GM12878 (cell line): ENCODE results near the gene BCL2. TPM values are rescaled to one million over a fixed set of nuclear protein-coding genes. Genes with fewer than 3 reads are reported as not detected.

Experiments
- ATAC-seq: fragments of 200-7000 bp; cut with Tn5 transposase; 3 replicates; pipeline ENCODE4 v1.9.1; 2020; ENCODE audit warnings: mild to moderate bottlenecking, moderate library complexity
- BruUV-seq: library from RNA; stranded (reverse); fragments of 400-500 nt; replicated peaks from 2 replicates; lab custom pipeline; 2021; lab: Mats Ljungman, UMichigan
- CTCF ChIA-PET: fragments of 300-600 bp; sonication (Branson Sonifier 250); formaldehyde crosslinking; extraction: SDS; loops from one replicate; lab custom pipeline; 2021; ENCODE audit warnings: inconsistent platforms; lab: Yijun Ruan, JAX
- POLR2A ChIA-PET: fragments of 350-600 bp; formaldehyde crosslinking; extraction: SDS; loops from one replicate; lab custom pipeline; 2021; ENCODE audit warnings: inconsistent platforms; lab: Charles Lee
- RAD21 ChIA-PET: fragments of 300-600 bp; sonication (Branson Sonifier 250); formaldehyde crosslinking; loops from one replicate; lab custom pipeline; 2023; ENCODE audit warnings: antibody characterized with exemption; ENCODE audit not compliant: unreplicated experiment; lab: Charles Lee
- SMC1A ChIA-PET: fragments of 300-600 bp; sonication (Branson Sonifier 250); formaldehyde crosslinking; loops from one replicate; lab custom pipeline; 2023; ENCODE audit not compliant: unreplicated experiment, uncharacterized antibody; lab: Charles Lee
- DNase-seq: peaks from one replicate; pipeline ENCODE4 v3.0.0-alpha.2; 2011; ENCODE audit warnings: low read depth, low spot score
- FAIRE-seq: peaks from 3 replicates; lab custom pipeline; 2011; peaks lifted over from hg19 to GRCh38; lab: Jason Lieb, UNC
- H2AFZ ChIP-seq: 2 replicates; pipeline ENCODE4 v1.6.0; 2011; ENCODE audit warnings: low read depth, low read length, control low read depth; ENCODE audit not compliant: control insufficient read depth
- H3K27ac ChIP-seq: 2 replicates; pipeline ENCODE4 v1.5.1; 2011; ENCODE audit warnings: control low read depth; ENCODE audit not compliant: control insufficient read depth, insufficient read depth
- H3K27me3 ChIP-seq, 2 experiments: replicated peaks in 1 of 2; 2 replicates each; pipeline versions ENCODE4 v1.6.0 to v1.6.1; 2011; ENCODE audit warnings: low read length in 1 of 2; ENCODE audit not compliant: control insufficient read depth in 2 of 2, insufficient read depth in 2 of 2
- H3K36me3 ChIP-seq, 2 experiments: 2 replicates each; pipeline ENCODE4 v1.5.1; 2011; ENCODE audit warnings: low read length in 1 of 2; ENCODE audit not compliant: control insufficient read depth in 2 of 2, insufficient read depth in 2 of 2
- H3K4me1 ChIP-seq: 2 replicates; pipeline ENCODE4 v1.6.1; 2011; ENCODE audit warnings: mild to moderate bottlenecking, low read length, moderate library complexity, mixed read lengths; ENCODE audit not compliant: control insufficient read depth, insufficient read depth
- H3K4me2 ChIP-seq: 2 replicates; pipeline ENCODE4 v1.6.0; 2011; ENCODE audit warnings: control low read depth; ENCODE audit not compliant: control insufficient read depth, insufficient read depth
- H3K4me3 ChIP-seq: fragments of 200-600 bp; sonication (generic); 2 replicates; pipeline ENCODE4 v1.5.1; 2016
- H3K79me2 ChIP-seq: 2 replicates; pipeline ENCODE4 v1.6.0; 2011; ENCODE audit warnings: low read length; ENCODE audit not compliant: control insufficient read depth, insufficient read depth
- H3K9ac ChIP-seq: 2 replicates; pipeline ENCODE4 v1.8.0; 2011; ENCODE audit warnings: low read length, control low read depth, mixed read lengths; ENCODE audit not compliant: control insufficient read depth, insufficient read depth
- H3K9me3 ChIP-seq: replicated peaks from 3 replicates; pipeline ENCODE4 v1.5.1; 2011; ENCODE audit warnings: mild to moderate bottlenecking, low read length; ENCODE audit not compliant: control insufficient read depth, insufficient read depth
- H4K20me1 ChIP-seq: 2 replicates; pipeline ENCODE4 v1.6.0; 2011; ENCODE audit not compliant: control insufficient read depth, insufficient read depth
- EZH2 ChIP-seq: IDR thresholded peaks from 2 replicates; pipeline ENCODE4 v1.6.1; 2012; ENCODE audit warnings: low read depth, mild to moderate bottlenecking, control low read depth, inconsistent platforms, low read length, borderline replicate concordance; ENCODE audit not compliant: control insufficient read depth
- NFYA ChIP-seq: IDR thresholded peaks from 2 replicates; pipeline ENCODE4 v1.6.1; 2011; ENCODE audit warnings: low read depth, mild to moderate bottlenecking, low read length, improper control_type of control experiment, borderline replicate concordance
- POLR2AphosphoS2 ChIP-seq: IDR thresholded peaks from 2 replicates; pipeline ENCODE4 v1.6.1; 2011; ENCODE audit warnings: low read depth, mild to moderate bottlenecking, low read length, improper control_type of control experiment, moderate library complexity
- RAD51 ChIP-seq: fragments of 450-650 bp; IDR thresholded peaks from 2 replicates; pipeline ENCODE4 v1.6.1; 2016; ENCODE audit warnings: moderate library complexity, mild to moderate bottlenecking, inconsistent platforms
- RCOR1 ChIP-seq: conservative IDR thresholded peaks from 2 replicates; pipeline ENCODE4 v1.6.1; 2012; ENCODE audit warnings: low read depth, low read length, improper control_type of control experiment
- RUNX3 ChIP-seq: IDR thresholded peaks from 2 replicates; pipeline ENCODE4 v1.6.1; 2012; ENCODE audit warnings: low read length, inconsistent platforms
- TAF1 ChIP-seq: IDR thresholded peaks from 2 replicates; pipeline ENCODE4 v1.6.1; 2011; ENCODE audit warnings: mild to moderate bottlenecking, low read depth, low read length, borderline replicate concordance
- WGBS: methylation state at CpG from one replicate; pipeline ENCODE4 v1.1.6; 2016; ENCODE audit warnings: low lambda C conversion rate; ENCODE audit not compliant: insufficient replicate concordance, insufficient coverage; ENCODE audit errors: missing lambda C conversion rate; 5-methylcytosine and 5-hydroxymethylcytosine counted together
- in situ Hi-C: fragments of 300-500 bp; cut with MboI; formaldehyde crosslinking; loops from 9 replicates; pipeline ENCODE4 v1.14.3; 2018; ENCODE audit warnings: mixed read lengths
- intact Hi-C: fragments of 100-400 bp; cut with micrococcal nuclease; formaldehyde crosslinking; loops from one replicate; pipeline ENCODE4 v1.14.2; 2022; ENCODE audit not compliant: unreplicated experiment
- polyA plus RNA-seq, 11 experiments: library from polyadenylated mRNA; depleted of rRNA in 4 of 11; unstranded in 6 of 11; stranded (reverse) in 5 of 11; fragments of >200 nt; fragmentation: Nextera tagmentation in 4 of 11; fragmentation: Illumina TruSeq in 1 of 11; extraction: Ambion mirVana in 4 of 11; extraction: Trizol in 1 of 11; gene quantifications; 1 replicate in 1 of 11; 2 replicates in 10 of 11; pipeline versions ENCODE4 v1.2.1 to v1.2.3, GENCODE V29; 2011 to 2016; ENCODE audit warnings: inconsistent platforms in 2 of 11, missing spikeins in 2 of 11, low read depth in 1 of 11
- total RNA-seq, 4 experiments: library from RNA; depleted of rRNA in 3 of 4; stranded (reverse); fragments of >200 nt in 3 of 4; fragmentation: Illumina TruSeq in 1 of 4; extraction: Trizol in 1 of 4; gene quantifications; 2 replicates each; pipeline versions ENCODE4 v1.2.1 to v1.2.3, GENCODE V29; 2013 to 2021
- TF ChIP-seq, protein P1 (sequence below): fragments of 450-650 bp; IDR thresholded peaks from 2 replicates; pipeline ENCODE4 v1.6.1; 2016; ENCODE audit warnings: mild to moderate bottlenecking

Gene BCL2
- total and polyA plus RNA-seq, 10 of the 15 experiments (the other 5 are each of a cell fraction or from before 2014, with no cell fraction given), result 4.1 to 47.8 (median 19.3) TPM

GRCh38 chr18:63302636-63303405 is 16.7 kb downstream of the BCL2 start:
- H3K79me2 ChIP-seq, result peaks cover 100% of the 10 kb centered on the region
- SMC1A ChIA-PET, result interaction anchor here (1.1 to 6.1 kb wide), 9 partner anchors 9 to 142 kb away, joined by 3 to 32 read pairs (median 7); partner anchors contain the start of gene BCL2
- no peak for TF ChIP-seq RCOR1
- no peak for TF ChIP-seq POLR2AphosphoS2
- TF ChIP-seq RAD51, result no peak
- TF ChIP-seq RUNX3, result peak; percentile 38; the same call in 1 of the 2 replicates
- no peak for TF ChIP-seq EZH2
- TF ChIP-seq NFYA, result no peak
- no peak for TF ChIP-seq TAF1
- TF ChIP-seq, protein P1, sequence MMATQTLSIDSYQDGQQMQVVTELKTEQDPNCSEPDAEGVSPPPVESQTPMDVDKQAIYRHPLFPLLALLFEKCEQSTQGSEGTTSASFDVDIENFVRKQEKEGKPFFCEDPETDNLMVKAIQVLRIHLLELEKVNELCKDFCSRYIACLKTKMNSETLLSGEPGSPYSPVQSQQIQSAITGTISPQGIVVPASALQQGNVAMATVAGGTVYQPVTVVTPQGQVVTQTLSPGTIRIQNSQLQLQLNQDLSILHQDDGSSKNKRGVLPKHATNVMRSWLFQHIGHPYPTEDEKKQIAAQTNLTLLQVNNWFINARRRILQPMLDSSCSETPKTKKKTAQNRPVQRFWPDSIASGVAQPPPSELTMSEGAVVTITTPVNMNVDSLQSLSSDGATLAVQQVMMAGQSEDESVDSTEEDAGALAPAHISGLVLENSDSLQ, result peak; percentile 44; the same call in 1 of the 2 replicates
- TF ChIP-seq, all 136 proteins: peak for 2
- no peaks in the 10 kb centered on the region for H3K27me3 ChIP-seq
- ATAC-seq (peak; percentile 7; the same call in 2 of the 3 replicates), FAIRE-seq (no peak), DNase-seq (no peak)
- no peaks in the 10 kb centered on the region for H3K9me3 ChIP-seq
- POLR2A ChIA-PET, result interaction anchor here (0.7 to 3.0 kb wide), 4 partner anchors 9 to 29 kb away, joined by 3 to 18 read pairs (median 5); no protein-coding TSS in a partner anchor
- peaks cover 9 to 25% of the 10 kb centered on the region in 2 experiments for H3K36me3 ChIP-seq
- intact Hi-C loops, result no loop called here
- CTCF ChIA-PET, result interaction anchor here (0.6 to 5.6 kb wide), 5 partner anchors 10 to 78 kb away, joined by 3 to 26 read pairs (median 6); partner anchors contain the start of gene BCL2
- H3K27ac ChIP-seq, result peak overlapping the region; percentile 47; the same call in 1 of the 2 replicates
- H3K4me3 ChIP-seq, result no peak overlapping the region
- WGBS, result 24% methylated on average over 5 of the region's 5 CpGs
- peaks cover 55% of the 10 kb centered on the region for H3K4me1 ChIP-seq
- no peaks in the 10 kb centered on the region; the same call in 1 of the 2 replicates for H4K20me1 ChIP-seq
- in situ Hi-C loops, result no loop called here
- RAD21 ChIA-PET, result interaction anchor here (0.9 to 1.7 kb wide), 5 partner anchors 8 to 32 kb away, joined by 3 to 11 read pairs (median 3); no protein-coding TSS in a partner anchor
- H2AFZ ChIP-seq, result no peak overlapping the region
- H3K9ac ChIP-seq, result no peak overlapping the region
- BruUV-seq, result no TSS peak
- H3K4me2 ChIP-seq, result 0 out of 2 replicates have a peak overlapping the region, but pooled peaks have one; percentile 42
